Cardiac muscle cell (in vitro differentiated cells and primary cell): ENCODE measurements around the gene LRRC2. TPM values are rescaled to one million over a fixed set of nuclear protein-coding genes. Genes with fewer than 3 reads are reported as not detected.

ENCODE experiments used
- DNase-seq, 2 donors: peaks; one replicate each; pipeline versions ENCODE4 v3.0.0 to v3.0.0-alpha.2; 2010 to 2017; ENCODE audit warnings: low read depth in 1 of 2, low spot score in 1 of 2
- H3K27ac ChIP-seq: fragments of 200-600 bp; sonication (generic); 2 replicates; pipeline ENCODE4 v1.5.1; 2016
- H3K27me3 ChIP-seq: fragments of 200-600 bp; sonication (generic); 2 replicates; pipeline ENCODE4 v1.6.0; 2016; ENCODE audit warnings: control low read depth
- H3K36me3 ChIP-seq: fragments of 200-600 bp; sonication (generic); 2 replicates; pipeline ENCODE4 v1.5.1; 2016; ENCODE audit warnings: control low read depth
- H3K4me1 ChIP-seq: fragments of 200-600 bp; sonication (generic); 2 replicates; pipeline ENCODE4 v1.8.1; 2017; ENCODE audit warnings: low read depth, mild to moderate bottlenecking, mixed run types
- H3K4me3 ChIP-seq: fragments of 200-600 bp; sonication (generic); 2 replicates; pipeline ENCODE4 v1.5.1; 2016; ENCODE audit warnings: mild to moderate bottlenecking
- H3K9me3 ChIP-seq: fragments of 200-600 bp; sonication (generic); 2 replicates; pipeline ENCODE4 v1.5.1; 2017; ENCODE audit warnings: low read depth, mild to moderate bottlenecking, control low read depth
- CTCF ChIP-seq: IDR thresholded peaks from 2 replicates; pipeline ENCODE4 v1.5.1; 2012; ENCODE audit warnings: low read depth, mild to moderate bottlenecking, low read length
- polyA plus RNA-seq: library from polyadenylated mRNA; unstranded; fragments of >200 nt; fragmentation: Nextera tagmentation; extraction: Ambion mirVana; gene quantifications from 2 replicates; pipeline ENCODE4 v1.2.1, GENCODE V29; 2016
- total RNA-seq: library from RNA; depleted of rRNA; stranded (reverse); fragments of >200 nt; gene quantifications from 2 replicates; pipeline ENCODE4 v1.2.3, GENCODE V29; 2016

The LRRC2 gene
- total and polyA plus RNA-seq, 2 experiments from 2014 or later, result 0.77 to 1.6 TPM

- Histone ChIP-seq H3K9me3 (no peaks in the 10 kb centered on the region), H3K36me3 (no peaks in the 10 kb centered on the region), H3K4me3 (no peak overlapping the region), H3K27me3 (no peaks in the 10 kb centered on the region), H3K27ac (no peak overlapping the region), H3K4me1 (no peaks in the 10 kb centered on the region)
- TF ChIP-seq CTCF, result no peak
- no peak for DNase-seq
Measured at GRCh38 chr3:46478341-46478740, 87.8 kb downstream of the LRRC2 start.

GRCh38 chr3:46477756-46478155 is 88.3 kb downstream of the LRRC2 start:
- DNase-seq, result no peak
- H3K27me3 ChIP-seq, result no peaks in the 10 kb centered on the region
- no peak for TF ChIP-seq CTCF
- H3K27ac ChIP-seq, result no peak overlapping the region
- H3K4me3 ChIP-seq, result no peak overlapping the region
- no peaks in the 10 kb centered on the region for H3K4me1 ChIP-seq
- no peaks in the 10 kb centered on the region for H3K9me3 ChIP-seq
- H3K36me3 ChIP-seq, result no peaks in the 10 kb centered on the region

GRCh38 chr3:46477145-46477544 is 89.0 kb downstream of the LRRC2 start:
- Histone ChIP-seq H3K9me3 (no peaks in the 10 kb centered on the region), H3K36me3 (no peaks in the 10 kb centered on the region), H3K27me3 (no peaks in the 10 kb centered on the region), H3K27ac (no peak overlapping the region), H3K4me1 (no peaks in the 10 kb centered on the region), H3K4me3 (no peak overlapping the region)
- DNase-seq, result no peak
- TF ChIP-seq CTCF, result no peak

- no peak for TF ChIP-seq CTCF
- no peak overlapping the region for H3K27ac ChIP-seq
- H3K9me3 ChIP-seq, result no peaks in the 10 kb centered on the region
- DNase-seq, result no peak
- no peaks in the 10 kb centered on the region for H3K36me3 ChIP-seq
- no peak overlapping the region for H3K4me3 ChIP-seq
- H3K27me3 ChIP-seq, result no peaks in the 10 kb centered on the region
- H3K4me1 ChIP-seq, result no peaks in the 10 kb centered on the region
Measured at GRCh38 chr3:46472736-46473135, 93.4 kb downstream of the LRRC2 start.

- Histone ChIP-seq H3K36me3 (no peaks in the 10 kb centered on the region), H3K4me3 (no peak overlapping the region), H3K27ac (no peak overlapping the region), H3K27me3 (peaks cover 6% of the 10 kb centered on the region), H3K9me3 (no peaks in the 10 kb centered on the region), H3K4me1 (no peaks in the 10 kb centered on the region)
- TF ChIP-seq CTCF, result no peak
- DNase-seq, result no peak
Measured at GRCh38 chr3:46471371-46471914, 94.7 kb downstream of the LRRC2 start.

GRCh38 chr3:46470831-46471230 is 95.3 kb downstream of the LRRC2 start:
- Histone ChIP-seq H3K9me3 (no peaks in the 10 kb centered on the region), H3K36me3 (no peaks in the 10 kb centered on the region), H3K27me3 (peaks cover 11% of the 10 kb centered on the region), H3K4me3 (no peak overlapping the region), H3K27ac (no peak overlapping the region), H3K4me1 (no peaks in the 10 kb centered on the region)
- DNase-seq, result no peak
- TF ChIP-seq CTCF, result no peak
